Natural killer cell (primary cell): ENCODE results near the gene TULP1. TPM values are rescaled to one million over a fixed set of nuclear protein-coding genes. Genes with fewer than 3 reads are reported as not detected.

Experiments
- ATAC-seq, 3 donors: fragments of 150-1000 bp in 2 of 3; fragments of 200-7000 bp in 1 of 3; cut with Tn5 transposase; 1 replicate in 1 of 3; 2 replicates in 2 of 3; pipeline ENCODE4 v1.10.0; 2021; ENCODE audit warnings: mild to moderate bottlenecking in 2 of 3, moderate library complexity in 2 of 3
- DNase-seq, 2 donors: peaks; one replicate each; pipeline versions ENCODE4 v3.0.0 to v3.0.0-alpha.2; 2013 to 2021; ENCODE audit warnings: mixed read lengths in 1 of 2
- H3K27ac ChIP-seq: one replicate; pipeline ENCODE4 v1.5.1; 2013; ENCODE audit warnings: mild to moderate bottlenecking, low read length
- H3K27me3 ChIP-seq: one replicate; pipeline ENCODE4 v1.6.1; 2013; ENCODE audit warnings: low read length; ENCODE audit not compliant: control insufficient read depth, insufficient read depth
- H3K36me3 ChIP-seq: one replicate; pipeline ENCODE4 v1.6.1; 2013; ENCODE audit warnings: low read length; ENCODE audit not compliant: control insufficient read depth, insufficient read depth
- H3K4me1 ChIP-seq: one replicate; pipeline ENCODE4 v1.6.1; 2013; ENCODE audit warnings: low read length; ENCODE audit not compliant: control insufficient read depth, insufficient read depth
- H3K4me3 ChIP-seq: one replicate; pipeline ENCODE4 v1.5.1; 2013; ENCODE audit warnings: low read length
- H3K9me3 ChIP-seq: one replicate; pipeline ENCODE4 v1.6.1; 2013; ENCODE audit warnings: low read length; ENCODE audit not compliant: control insufficient read depth, insufficient read depth
- H3K27ac Mint-ChIP-seq, 2 donors: one replicate each; pipeline ENCODE4 v1.8.0; 2022; ENCODE audit warnings: mild to moderate bottlenecking in 2 of 2, mixed read lengths in 2 of 2, moderate library complexity in 1 of 2
- H3K27me3 Mint-ChIP-seq, 2 donors: one replicate each; pipeline ENCODE4 v1.8.0; 2022; ENCODE audit warnings: low read depth in 2 of 2, mixed read lengths in 2 of 2
- H3K36me3 Mint-ChIP-seq: one replicate; pipeline ENCODE4 v1.8.0; 2022; ENCODE audit warnings: mixed read lengths
- H3K4me1 Mint-ChIP-seq, 2 donors: one replicate each; pipeline ENCODE4 v1.8.0; 2022; ENCODE audit warnings: mixed read lengths in 2 of 2
- H3K4me3 Mint-ChIP-seq: one replicate; pipeline ENCODE4 v1.8.0; 2022; ENCODE audit warnings: mild to moderate bottlenecking, moderate library complexity, mixed read lengths
- H3K9me3 Mint-ChIP-seq, 2 donors: one replicate each; pipeline ENCODE4 v1.8.0; 2022; ENCODE audit warnings: mixed read lengths in 2 of 2
- CTCF ChIP-seq: fragments of 200-600 bp; IDR thresholded peaks from one replicate; pipeline ENCODE4 v1.8.0; 2022; ENCODE audit warnings: antibody characterized with exemption
- WGBS: methylation state at CpG from one replicate; pipeline ENCODE4 v1.1.7; 2013; ENCODE audit warnings: missing lambda C conversion rate; ENCODE audit not compliant: insufficient coverage; 5-methylcytosine and 5-hydroxymethylcytosine counted together
- intact Hi-C: fragments of 100-400 bp; cut with micrococcal nuclease; formaldehyde crosslinking; loops from one replicate; pipeline ENCODE4 v1.14.2; 2022
- total RNA-seq, 4 donors: library from RNA; stranded (reverse); fragments of 120-200 nt in 1 of 4; gene quantifications; one replicate each; pipeline versions ENCODE4 v1.2.3 to v1.2.4, GENCODE V29; 2013 to 2022

The TULP1 gene
- total RNA-seq, 3 donors from 2014 or later (not counting 1 experiment from before 2014, with no cell fraction given): not detected

DNA sequence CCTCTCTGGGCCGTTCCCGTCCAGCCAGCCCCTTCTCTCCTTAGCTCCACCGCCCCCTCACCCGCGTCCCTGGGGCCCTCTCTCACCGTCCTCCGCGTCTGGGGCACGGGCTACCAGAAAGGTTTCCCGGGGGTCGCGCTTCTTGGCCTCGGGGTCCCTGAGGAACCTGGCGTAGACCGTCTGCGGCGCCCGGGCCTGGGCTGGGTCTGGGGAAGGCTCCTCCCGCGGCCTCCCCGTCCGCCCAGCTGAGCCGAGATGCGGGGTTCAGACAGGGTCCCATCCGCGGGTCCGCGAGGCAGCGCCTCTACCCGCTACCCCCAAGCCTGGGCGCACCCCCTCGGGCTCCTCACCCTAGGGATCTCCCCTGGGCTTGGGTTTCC, 1.1 kb downstream of the TULP1 start:
- H3K9me3 Mint-ChIP-seq: no peaks in the 10 kb centered on the region
- Histone ChIP-seq H3K4me3 (no peak overlapping the region), H3K27me3 (peaks cover 10% of the 10 kb centered on the region), H3K9me3 (no peaks in the 10 kb centered on the region), H3K36me3 (no peaks in the 10 kb centered on the region), H3K27ac (no peak overlapping the region), H3K4me1 (peaks cover 8% of the 10 kb centered on the region)
- no peak for DNase-seq
- H3K36me3 Mint-ChIP-seq: no peaks in the 10 kb centered on the region
- no peak overlapping the region for H3K4me3 Mint-ChIP-seq
- WGBS: 20% methylated on average over 31 of the region's 32 CpGs
- peaks cover 8 to 30% of the 10 kb centered on the region in 2 donors for H3K27me3 Mint-ChIP-seq
- intact Hi-C loops: no loop called here
- peak in 1 of 3 donors; percentile 18 for ATAC-seq
- peaks cover 0 to 18% of the 10 kb centered on the region in 2 donors for H3K4me1 Mint-ChIP-seq
- TF ChIP-seq CTCF: no peak
- H3K27ac Mint-ChIP-seq: no peak overlapping the region

DNA sequence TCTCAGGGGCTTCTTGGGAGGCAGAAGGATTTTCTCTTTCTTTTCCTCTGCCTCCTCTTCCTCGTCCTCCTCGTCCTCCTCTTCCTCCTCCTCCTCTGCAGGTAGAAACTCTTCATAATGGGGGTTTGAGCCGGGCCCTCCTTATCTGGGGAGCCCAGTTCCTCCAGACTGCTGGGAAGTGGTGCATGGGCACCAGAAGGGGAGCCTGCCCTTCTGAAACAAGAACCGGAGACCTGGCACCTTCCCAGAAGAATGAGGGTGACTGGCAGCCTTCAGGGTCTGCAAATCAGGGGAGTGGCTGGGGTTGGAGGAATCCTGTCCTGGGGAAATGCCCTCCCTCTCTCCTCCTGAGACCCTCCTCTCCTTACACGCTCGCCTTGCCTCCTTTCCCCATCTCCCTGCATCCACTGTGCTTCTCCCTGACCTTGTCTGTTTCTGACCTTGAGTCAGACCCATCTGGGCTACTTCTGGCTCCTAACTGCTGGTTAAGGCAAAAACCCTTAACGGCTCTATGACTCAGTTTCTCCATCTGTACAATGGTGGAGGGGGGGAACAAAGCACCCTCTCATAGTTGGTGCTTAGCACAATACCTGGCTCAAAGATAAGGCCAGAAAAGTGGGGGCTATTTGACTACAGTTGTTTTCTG, 1.7 kb downstream of the TULP1 start:
- H3K4me1 Mint-ChIP-seq: peaks cover 0 to 18% of the 10 kb centered on the region in 2 donors
- no peaks in the 10 kb centered on the region for H3K36me3 ChIP-seq
- intact Hi-C loops: no loop called here
- H3K4me3 Mint-ChIP-seq: no peak overlapping the region
- no peak overlapping the region for H3K27ac Mint-ChIP-seq
- peaks cover 10% of the 10 kb centered on the region for H3K27me3 ChIP-seq
- H3K9me3 ChIP-seq: no peaks in the 10 kb centered on the region
- no peak for ATAC-seq
- DNase-seq: no peak
- WGBS: 57% methylated on average over 5 of the region's 7 CpGs
- H3K27ac ChIP-seq: no peak overlapping the region
- no peaks in the 10 kb centered on the region for H3K9me3 Mint-ChIP-seq
- no peak for TF ChIP-seq CTCF
- H3K36me3 Mint-ChIP-seq: no peaks in the 10 kb centered on the region
- no peak overlapping the region for H3K4me3 ChIP-seq
- peaks cover 8% of the 10 kb centered on the region for H3K4me1 ChIP-seq
- peaks cover 8 to 33% of the 10 kb centered on the region in 2 donors for H3K27me3 Mint-ChIP-seq

DNA sequence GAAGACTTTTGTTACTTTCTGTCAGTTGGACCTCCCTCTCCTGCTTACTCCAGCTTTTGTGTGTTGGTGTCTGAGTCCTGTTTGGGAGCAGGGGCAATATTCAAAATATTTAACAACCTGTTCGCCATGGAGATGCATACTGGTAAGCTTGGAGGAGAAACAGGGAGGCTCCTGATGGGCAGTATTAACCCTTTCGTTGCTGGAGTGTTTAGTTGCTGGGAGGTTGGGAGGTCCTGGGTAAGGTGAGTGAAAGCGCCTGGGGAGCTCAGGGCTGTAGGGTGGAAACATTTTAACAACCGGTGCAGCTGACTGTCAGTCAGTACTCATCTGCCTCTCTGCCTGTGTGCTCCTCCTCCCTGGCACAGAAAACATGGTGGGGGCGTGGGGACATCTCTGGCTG, 4.2 kb downstream of the TULP1 start:
- intact Hi-C loops: no loop called here

More for the DNA sequence above, 4.2 kb downstream of the TULP1 start:
- TF ChIP-seq CTCF: no peak
- ATAC-seq (no peak), DNase-seq (no peak)
- Mint-ChIP-seq H3K4me3 (no peak overlapping the region), H3K4me1 (peaks cover 0 to 18% of the 10 kb centered on the region in 2 donors), H3K27me3 (peaks cover 8 to 30% of the 10 kb centered on the region in 2 donors), H3K9me3 (no peaks in the 10 kb centered on the region), H3K36me3 (no peaks in the 10 kb centered on the region), H3K27ac (no peak overlapping the region)
- H3K9me3 ChIP-seq: no peaks in the 10 kb centered on the region
- WGBS: 81% methylated on average over 5 of the region's 5 CpGs
- H3K36me3 ChIP-seq: no peaks in the 10 kb centered on the region
- H3K27ac ChIP-seq: no peak overlapping the region
- no peak overlapping the region for H3K4me3 ChIP-seq
- H3K4me1 ChIP-seq: peaks cover 8% of the 10 kb centered on the region
- peaks cover 10% of the 10 kb centered on the region for H3K27me3 ChIP-seq
